ENCODE results near the gene DLEU7. TPM values are rescaled to one million over a fixed set of nuclear protein-coding genes. Genes with fewer than 3 reads are reported as not detected.

DLEU7 gene
- total RNA-seq, 2 donors from 2014 or later: not detected

Other genes with a start within 250 kb of the DLEU7 start
- gene RNASEH2B, start 66.1 kb upstream of the DLEU7 start, total RNA-seq: 10 to 100 TPM; 64.2 to 66.0 TPM

All from T-helper 17 cell (primary cell).